Liver (tissue), 9 donors: ENCODE data around the gene NAV2. TPM values are rescaled to one million over a fixed set of nuclear protein-coding genes. Genes with fewer than 3 reads are reported as not detected.
A peak's percentile ranks its signal among the peaks of the same experiment; 100 is the strongest.
"Not testable (repeated sequence)": the region's sequence is repeated elsewhere in the genome, so short reads cannot be mapped to it uniquely, and the experiment has no call there.

Source experiments
- DNase-seq: peaks from one replicate; pipeline ENCODE4 v3.0.0-alpha.2; 2017; ENCODE audit warnings: low spot score
- H3K27ac ChIP-seq, 2 donors: one replicate each; pipeline ENCODE4 v1.7.0; 2013; ENCODE audit warnings: inconsistent platforms in 2 of 2, low read length in 2 of 2, control low read depth in 1 of 2, low read depth in 1 of 2, mild to moderate bottlenecking in 1 of 2
- H3K27me3 ChIP-seq, 4 donors: one replicate each; pipeline versions ENCODE4 v1.6.1 to v1.7.0; 2013; ENCODE audit warnings: low read length in 3 of 4, inconsistent platforms in 1 of 4, mild to moderate bottlenecking in 1 of 4, moderate library complexity in 1 of 4; ENCODE audit not compliant: control insufficient read depth in 4 of 4, insufficient read depth in 4 of 4
- H3K36me3 ChIP-seq, 4 donors: one replicate each; pipeline versions ENCODE4 v1.6.1 to v1.7.0; 2013; ENCODE audit warnings: low read length in 3 of 4, mild to moderate bottlenecking in 3 of 4, low read depth in 1 of 4, moderate library complexity in 1 of 4; ENCODE audit not compliant: control insufficient read depth in 4 of 4, insufficient read depth in 3 of 4
- H3K4me1 ChIP-seq, 4 donors: one replicate each; pipeline versions ENCODE4 v1.6.1 to v1.7.0; 2013; ENCODE audit warnings: low read length in 3 of 4, mild to moderate bottlenecking in 3 of 4, moderate library complexity in 1 of 4; ENCODE audit not compliant: control insufficient read depth in 4 of 4, insufficient read depth in 4 of 4
- H3K4me3 ChIP-seq, 3 donors: one replicate each; pipeline versions ENCODE4 v1.6.1 to v1.7.0; 2013; ENCODE audit warnings: low read length in 3 of 3, control low read depth in 1 of 3, low read depth in 1 of 3, mild to moderate bottlenecking in 1 of 3
- H3K9ac ChIP-seq, 2 donors: one replicate each; pipeline ENCODE4 v1.7.0; 2013; ENCODE audit warnings: low read length in 2 of 2, mild to moderate bottlenecking in 2 of 2, moderate library complexity in 2 of 2, control low read depth in 1 of 2, low read depth in 1 of 2
- H3K9me3 ChIP-seq, 4 donors: one replicate each; pipeline versions ENCODE4 v1.6.1 to v1.7.0; 2013; ENCODE audit warnings: low read length in 3 of 4; ENCODE audit not compliant: control insufficient read depth in 4 of 4
- CTCF ChIP-seq: fragments of 150-350 bp; IDR thresholded peaks from 2 replicates; pipeline ENCODE4 v1.5.1; 2017; ENCODE audit warnings: improper control_type of control experiment, low read depth, low read length; ENCODE audit not compliant: missing input control
- EGR1 ChIP-seq, 2 donors: IDR thresholded peaks; 2 replicates each; pipeline ENCODE4 v1.6.1; 2016 to 2018; ENCODE audit warnings: antibody characterized with exemption in 2 of 2, low read depth in 2 of 2
- GABPA ChIP-seq, 2 donors: IDR thresholded peaks in 1 of 2; conservative IDR thresholded peaks in 1 of 2; 2 replicates each; pipeline ENCODE4 v1.6.1; 2016; ENCODE audit warnings: antibody characterized with exemption in 2 of 2, mild to moderate bottlenecking in 1 of 2, moderate library complexity in 1 of 2
- HNF4A ChIP-seq, 2 donors: conservative IDR thresholded peaks; 2 replicates each; pipeline ENCODE4 v1.6.1; 2016; ENCODE audit warnings: antibody characterized with exemption in 2 of 2, mild to moderate bottlenecking in 2 of 2
- JUND ChIP-seq, 2 donors: IDR thresholded peaks; 2 replicates each; pipeline ENCODE4 v1.6.1; 2016; ENCODE audit warnings: antibody characterized with exemption in 2 of 2
- NR2F2 ChIP-seq: IDR thresholded peaks from 2 replicates; pipeline ENCODE4 v1.6.1; 2016; ENCODE audit warnings: antibody characterized with exemption
- RAD21 ChIP-seq, 2 donors: IDR thresholded peaks; 2 replicates each; pipeline ENCODE4 v1.6.1; 2016; ENCODE audit warnings: antibody characterized with exemption in 2 of 2, mild to moderate bottlenecking in 2 of 2
- REST ChIP-seq: IDR thresholded peaks from 2 replicates; pipeline ENCODE4 v1.6.1; 2016; ENCODE audit warnings: antibody characterized with exemption, mild to moderate bottlenecking
- RXRA ChIP-seq, 2 donors: IDR thresholded peaks; 2 replicates each; pipeline ENCODE4 v1.6.1; 2017 to 2018; ENCODE audit warnings: antibody characterized with exemption in 2 of 2, mild to moderate bottlenecking in 1 of 2
- YY1 ChIP-seq: IDR thresholded peaks from 2 replicates; pipeline ENCODE4 v1.6.1; 2016; ENCODE audit warnings: antibody characterized with exemption, mild to moderate bottlenecking
- WGBS: extraction: QIAGEN DNeasy Blood & Tissue Kit; methylation state at CpG from one replicate; pipeline ENCODE4 v1.1.7; 2013; 5-methylcytosine and 5-hydroxymethylcytosine counted together
- polyA plus RNA-seq, 2 donors: library from polyadenylated mRNA; stranded (reverse) in 1 of 2; unstranded in 1 of 2; fragments of 200-250 nt in 1 of 2; fragments of >200 nt in 1 of 2; fragmentation: Nextera tagmentation in 1 of 2; extraction: Ambion mirVana in 1 of 2; gene quantifications; one replicate each; pipeline versions ENCODE4 v1.2.1 to v1.2.3, GENCODE V29; 2013 to 2015
- total RNA-seq, 2 donors: library from RNA; depleted of rRNA; stranded (reverse); fragments of >200 nt; gene quantifications; one replicate each; pipeline ENCODE4 v1.2.3, GENCODE V29; 2014
- donor health status: healthy.
- donor health status: healthy.
- donor health status: healthy.
- donor health status: healthy.
- donor health status: healthy.

Gene NAV2
- total and polyA plus RNA-seq, 4 donors = 6.3 to 20.5 (median 11.6) TPM

GRCh38 chr11:20127671-20128527, 415.3 kb downstream of the NAV2 start:
- 62% methylated on average over 16 of the region's 16 CpGs for WGBS
- Histone ChIP-seq H3K27ac (no peak overlapping the region), H3K4me3 (no peak overlapping the region), H3K9ac (no peak overlapping the region), H3K36me3 (no peaks in the 10 kb centered on the region), H3K27me3 (no peaks in the 10 kb centered on the region), H3K4me1 (peaks cover 0 to 11% (median 7%) of the 10 kb centered on the region in 4 donors), H3K9me3 (no peaks in the 10 kb centered on the region)
- peak; percentile 78 for DNase-seq
- TF ChIP-seq CTCF (peak; percentile 80), RAD21 (IDR thresholded peaks at IDR 0.05) (peak; percentile 93 to 97), YY1 (no peak), EGR1 (IDR thresholded peaks at IDR 0.05; ENCODE audit: low read depth in 2 of 2) (no peak), JUND (IDR thresholded peaks at IDR 0.05) (no peak)

GRCh38 chr11:20128528-20128825, 415.8 kb downstream of the NAV2 start:
- H3K4me1 ChIP-seq = peaks cover 0 to 11% (median 7%) of the 10 kb centered on the region in 4 donors
- not testable (repeated sequence) for H3K4me3 ChIP-seq, H3K9ac ChIP-seq, DNase-seq, H3K27me3 ChIP-seq, H3K9me3 ChIP-seq, H3K36me3 ChIP-seq, H3K27ac ChIP-seq
- 86% methylated on average over 7 of the region's 7 CpGs for WGBS

- H3K4me1 ChIP-seq = peaks cover 0 to 11% (median 7%) of the 10 kb centered on the region in 4 donors
- no peaks in the 10 kb centered on the region for H3K27me3 ChIP-seq
- TF ChIP-seq GABPA (IDR thresholded peaks at IDR 0.05 in 1 of 2, conservative IDR thresholded peaks at IDR 0.05 in 1 of 2) = no peak
- no peak for TF ChIP-seq YY1
- TF ChIP-seq HNF4A (conservative IDR thresholded peaks at IDR 0.05) = no peak
- no peak for TF ChIP-seq REST
- TF ChIP-seq RAD21 (IDR thresholded peaks at IDR 0.05) = no peak
- no peak for TF ChIP-seq NR2F2
- TF ChIP-seq RXRA (IDR thresholded peaks at IDR 0.05) = no peak
- no peak for TF ChIP-seq CTCF
- 85% methylated on average over 4 of the region's 4 CpGs for WGBS
- no peaks in the 10 kb centered on the region for H3K36me3 ChIP-seq
- no peaks in the 10 kb centered on the region for H3K9me3 ChIP-seq
- no peak overlapping the region for H3K9ac ChIP-seq
- H3K4me3 ChIP-seq = no peak overlapping the region
- no peak overlapping the region for H3K27ac ChIP-seq
- DNase-seq = no peak
Measured at GRCh38 chr11:20129665-20130064, 417.0 kb downstream of the NAV2 start.
